ENCODE data around the gene ZBTB20.
"Not testable (repeated sequence)": the region's sequence is repeated elsewhere in the genome, so short reads cannot be mapped to it uniquely, and the experiment has no call there.

Gene ZBTB20

DNA sequence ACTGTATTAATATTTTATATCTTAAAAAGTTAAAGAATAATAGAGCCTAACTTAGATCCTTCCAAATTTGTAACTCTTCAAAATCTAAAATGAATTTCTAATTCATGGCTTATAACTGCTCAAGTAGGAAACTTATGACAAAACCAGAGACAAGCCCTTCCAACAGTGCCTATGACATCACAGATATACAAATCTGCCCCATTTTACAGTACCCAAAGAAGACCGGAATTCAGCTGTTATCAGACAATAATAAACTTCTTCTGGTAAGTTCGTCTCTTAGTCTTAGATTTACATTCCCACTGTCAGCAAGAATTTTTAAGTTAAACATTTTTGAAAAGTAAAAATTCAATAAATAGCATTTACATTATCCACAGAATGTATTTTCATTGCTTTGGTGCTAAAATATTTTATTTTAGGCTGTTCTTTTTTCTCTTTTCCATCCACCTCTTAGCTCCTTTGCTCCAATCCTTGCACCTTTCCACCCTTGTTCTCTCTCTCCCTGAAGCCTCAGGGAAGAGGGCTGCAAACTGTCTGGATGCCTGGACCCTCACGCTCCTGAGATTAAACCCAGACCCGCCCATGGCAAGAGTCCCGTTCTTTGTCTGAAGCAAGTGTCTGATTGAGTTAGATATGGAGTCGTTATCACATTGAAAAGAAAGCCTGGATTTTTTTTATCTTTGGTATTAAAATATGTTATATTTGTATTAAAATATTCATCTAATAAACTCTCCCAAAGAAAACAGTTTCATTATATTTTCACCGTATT lies 312.7 kb downstream of the ZBTB20 start:
- DNase-seq (ENCODE audit: low read depth, low spot score): no peak

GRCh38 chr3:114831861-114832260 lies 315.2 kb downstream of the ZBTB20 start:
- DNase-seq (ENCODE audit: low read depth, low spot score): no peak

DNA sequence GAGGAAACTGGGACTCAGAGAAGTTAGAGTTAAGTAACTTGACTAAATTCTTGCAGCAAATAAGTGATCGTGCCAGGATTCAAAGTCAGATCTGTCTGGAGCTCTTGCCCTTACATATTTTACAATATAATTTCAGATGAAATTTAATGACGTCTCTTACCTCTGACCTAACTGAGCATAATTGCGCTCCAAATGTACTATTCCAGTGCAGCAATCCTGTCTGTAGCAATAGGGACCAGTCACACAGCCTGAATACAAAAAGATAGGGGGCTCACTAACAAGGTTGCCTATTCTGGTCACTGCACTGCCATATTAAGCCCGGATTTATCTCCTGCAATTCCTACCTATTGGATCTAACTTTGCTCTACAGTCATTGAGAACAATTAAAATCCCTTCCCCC lies 316.4 kb downstream of the ZBTB20 start:
- DNase-seq (ENCODE audit: low read depth, low spot score): no peak

DNA sequence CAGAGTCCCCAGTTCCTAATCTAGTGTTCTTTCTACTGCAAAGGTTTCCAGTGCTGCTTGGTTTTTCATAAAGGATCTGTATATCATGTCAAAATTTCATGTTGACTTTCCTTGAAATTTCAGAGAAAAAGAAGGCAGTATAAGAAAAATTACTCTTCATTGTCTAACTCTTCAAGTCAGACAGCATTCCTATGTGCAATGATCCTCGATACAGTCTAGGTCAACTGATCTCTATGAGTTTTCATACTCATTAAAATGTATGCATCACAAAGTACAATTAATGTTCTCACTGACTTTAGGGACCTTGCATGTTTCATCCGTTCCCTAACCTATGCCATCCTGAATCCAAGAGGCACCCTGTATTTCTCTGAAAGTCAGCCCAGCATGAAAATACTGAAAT lies 317.3 kb downstream of the ZBTB20 start:
- DNase-seq (ENCODE audit: low read depth, low spot score): no peak

GRCh38 chr3:114827495-114827894 lies 319.6 kb downstream of the ZBTB20 start:
- DNase-seq (ENCODE audit: low read depth, low spot score): no peak

DNA sequence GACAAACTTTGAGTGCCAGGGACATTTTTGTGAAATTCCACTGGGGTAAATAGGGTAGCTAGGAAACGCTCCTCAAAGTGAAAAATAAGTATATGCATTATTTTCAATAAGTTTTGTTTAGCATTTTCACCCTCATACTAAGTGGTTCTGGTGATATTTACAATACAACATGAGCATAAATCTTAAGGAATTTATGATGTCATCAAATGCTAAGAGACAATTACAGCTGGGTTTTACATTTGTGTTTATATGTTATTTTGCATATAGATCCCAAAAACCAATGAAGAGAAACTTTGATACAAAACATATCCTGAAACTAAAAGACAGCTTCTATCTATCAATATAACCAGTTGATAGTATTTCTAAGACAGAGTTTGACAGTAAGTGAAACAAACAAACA lies 323.1 kb downstream of the ZBTB20 start:
- no peak for DNase-seq (ENCODE audit: low read depth, low spot score)

DNA sequence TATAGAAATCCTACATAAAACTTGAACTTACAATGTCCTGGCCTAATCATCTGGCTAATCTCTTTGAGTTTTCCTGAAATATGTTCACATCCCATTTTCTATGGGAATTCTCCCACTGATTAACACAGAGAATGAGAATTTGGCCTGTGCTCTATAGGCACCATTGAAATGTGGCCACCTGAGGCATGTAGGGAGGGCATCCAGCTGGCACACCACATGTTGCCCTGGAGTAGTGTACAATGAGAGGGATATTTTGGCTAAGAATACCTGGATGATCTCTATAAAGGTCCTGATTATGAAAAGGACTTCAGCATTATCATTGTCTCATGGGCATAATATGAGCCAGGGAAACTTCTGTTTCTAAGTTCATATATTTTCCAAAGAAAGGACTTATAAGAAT lies 324.0 kb downstream of the ZBTB20 start:
- no peak for DNase-seq (ENCODE audit: low read depth, low spot score)

DNA sequence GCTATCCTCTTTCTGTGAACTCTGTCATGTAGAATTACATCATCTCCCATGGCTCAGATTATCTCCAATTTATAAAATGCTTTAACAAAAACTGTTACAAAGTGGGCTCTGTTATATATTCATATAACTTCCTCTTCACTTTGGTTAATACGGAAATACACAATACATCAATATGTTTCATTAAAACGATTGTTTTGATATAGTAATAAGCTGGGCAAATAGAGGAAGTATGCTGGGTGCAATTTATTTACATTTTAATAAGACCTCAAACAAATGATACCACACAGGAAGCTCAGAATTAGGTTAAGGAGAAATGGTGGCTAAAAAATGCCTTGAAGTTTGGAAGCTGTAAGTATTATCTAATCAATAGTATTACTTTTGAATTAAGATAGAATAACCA lies 331.0 kb downstream of the ZBTB20 start:
- DNase-seq (ENCODE audit: low read depth, low spot score): no peak

DNA sequence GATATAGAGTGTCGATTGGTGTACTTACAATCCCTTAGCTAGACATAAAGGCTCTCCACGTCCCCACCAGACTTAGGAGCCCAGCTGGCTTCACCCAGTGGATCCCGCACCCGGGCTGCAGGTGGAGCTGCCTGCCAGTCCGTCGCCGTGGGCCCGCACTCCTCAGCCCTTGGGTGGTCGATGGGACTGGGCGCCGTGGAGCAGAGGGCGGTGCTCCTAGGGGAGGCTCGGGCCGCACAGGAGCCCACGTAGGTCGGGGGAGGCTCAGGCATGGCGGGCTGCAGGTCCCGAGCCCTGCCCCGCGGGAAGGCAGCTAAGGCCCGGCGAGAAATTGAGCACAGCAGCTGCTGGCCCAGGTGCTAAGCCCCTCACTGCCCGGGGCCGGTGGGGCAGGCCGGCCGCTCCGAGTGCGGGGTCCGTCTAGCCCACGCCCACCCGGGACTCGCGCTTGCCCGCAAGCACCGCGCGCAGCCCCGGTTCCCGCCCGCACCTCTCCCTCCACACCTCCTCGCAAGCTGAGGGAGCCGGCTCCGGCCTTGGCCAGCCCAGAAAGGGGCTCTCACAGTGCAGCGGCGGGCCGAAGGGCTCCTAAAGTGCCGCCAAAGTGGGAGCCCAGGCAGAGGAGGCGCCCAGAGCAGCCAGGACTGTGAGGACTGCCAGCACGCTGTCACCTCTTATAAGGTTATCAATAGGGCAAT lies 334.4 kb downstream of the ZBTB20 start:
- DNase-seq (ENCODE audit: low read depth, low spot score): not testable (repeated sequence)

DNA sequence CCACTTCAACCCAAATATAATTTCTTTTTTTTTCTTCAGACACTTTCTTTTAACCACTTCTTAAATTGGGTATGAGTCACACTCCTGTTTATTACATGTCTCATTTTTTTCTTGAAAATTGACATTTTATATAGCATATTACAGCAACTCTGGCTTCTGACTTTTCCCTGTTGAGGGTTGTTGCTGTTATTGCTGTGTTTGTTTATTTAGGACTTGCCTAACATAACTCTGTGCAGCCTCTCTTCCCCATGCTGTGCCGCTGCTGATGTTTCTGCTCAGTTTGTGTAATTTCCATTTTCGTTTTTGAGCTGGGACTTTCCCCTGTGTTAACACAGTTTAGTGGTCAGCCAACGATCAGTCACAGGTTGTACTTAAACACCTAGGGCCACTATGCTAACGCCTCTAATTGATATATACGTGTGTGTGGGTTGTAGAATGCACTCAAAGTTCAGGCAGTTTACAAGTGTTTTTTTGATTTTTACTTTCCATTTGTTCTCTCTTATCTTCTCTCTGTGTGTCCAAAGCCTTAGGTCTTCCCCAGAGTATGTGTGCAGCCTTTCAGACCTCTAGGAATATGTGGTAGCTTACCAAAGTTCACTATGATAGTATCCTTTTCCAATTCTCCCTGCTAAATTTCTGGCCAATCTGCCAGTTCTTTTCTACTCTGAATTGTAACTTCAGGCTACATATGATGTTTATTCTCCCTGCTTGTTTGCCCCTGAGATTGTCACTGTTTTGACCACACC lies 337.2 kb downstream of the ZBTB20 start:
- no peak for DNase-seq (ENCODE audit: low read depth, low spot score)

DNA sequence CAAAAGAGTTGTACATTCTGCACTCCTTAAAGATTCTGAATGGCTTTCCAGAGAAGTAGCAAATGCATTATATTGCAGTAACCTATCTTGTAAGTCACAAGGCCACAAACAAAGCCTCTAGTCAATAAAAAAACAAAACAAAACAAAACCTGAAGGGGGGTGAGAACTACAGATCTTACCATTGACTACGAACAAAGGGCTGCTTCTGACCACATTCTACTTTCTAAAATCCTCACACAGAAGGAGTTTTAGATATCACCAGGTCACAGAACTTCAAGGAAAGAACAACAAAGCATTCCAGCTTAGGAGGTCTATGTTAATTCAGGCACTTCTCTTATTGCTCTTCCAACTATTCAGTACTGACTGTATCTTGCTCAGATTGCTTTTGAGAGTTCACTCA lies 343.0 kb downstream of the ZBTB20 start:
- no peak for DNase-seq (ENCODE audit: low read depth, low spot score)

DNA sequence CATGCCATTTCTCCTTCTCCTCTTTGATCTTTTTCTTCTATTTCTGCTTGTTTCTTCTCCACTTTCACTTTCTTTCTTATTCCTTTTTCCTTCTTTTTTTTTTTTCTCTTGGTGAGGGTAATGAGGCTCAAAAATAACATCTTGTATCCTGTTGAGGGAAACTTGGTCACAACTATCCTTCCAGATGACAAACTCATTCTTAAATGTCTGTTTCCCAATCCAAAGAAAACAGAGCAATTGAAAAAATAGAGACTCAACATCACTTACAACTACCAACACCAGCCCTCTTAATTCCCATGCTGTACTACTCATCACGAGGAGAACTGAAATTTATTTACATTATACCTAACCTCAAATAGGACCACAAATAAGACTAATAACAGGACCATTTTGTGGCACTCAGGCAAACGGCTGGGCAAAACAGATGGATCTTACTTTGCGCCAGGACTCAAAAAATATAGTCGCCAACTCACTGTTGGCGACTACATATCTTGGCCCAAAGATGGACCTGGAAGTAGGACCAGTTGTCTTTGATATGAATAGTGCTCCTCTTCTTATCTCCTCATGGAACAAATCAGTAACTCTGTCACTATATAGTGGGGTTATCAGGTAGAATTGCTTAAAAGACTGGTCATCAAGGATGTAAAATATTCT lies 343.9 kb downstream of the ZBTB20 start:
- DNase-seq (ENCODE audit: low read depth, low spot score): no peak

- DNase-seq (ENCODE audit: low read depth, low spot score): no peak
These were observed 346.6 kb downstream of the ZBTB20 start for GRCh38 chr3:114800272-114801031.

DNA sequence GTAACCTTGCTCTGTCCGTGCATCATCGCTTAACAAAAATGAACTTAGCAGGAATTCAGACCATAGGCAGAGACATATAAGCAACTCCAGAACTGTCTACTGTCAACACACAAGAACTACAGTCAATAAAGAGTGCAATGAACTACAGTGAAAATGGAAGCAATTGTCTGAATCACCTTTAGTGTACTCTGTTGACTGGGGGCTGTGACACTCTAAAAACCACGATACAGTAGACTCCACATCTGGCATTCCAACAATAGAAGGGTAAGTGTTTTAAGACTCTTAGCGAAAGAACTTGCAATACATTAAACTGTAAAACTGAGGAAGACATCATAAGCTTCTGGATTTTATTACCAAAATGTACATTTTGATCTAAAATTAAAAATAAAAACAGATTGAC lies 347.3 kb downstream of the ZBTB20 start:
- no peak for DNase-seq (ENCODE audit: low read depth, low spot score)

GRCh38 chr3:114796796-114797195 lies 350.3 kb downstream of the ZBTB20 start:
- DNase-seq (ENCODE audit: low read depth, low spot score): no peak

DNA sequence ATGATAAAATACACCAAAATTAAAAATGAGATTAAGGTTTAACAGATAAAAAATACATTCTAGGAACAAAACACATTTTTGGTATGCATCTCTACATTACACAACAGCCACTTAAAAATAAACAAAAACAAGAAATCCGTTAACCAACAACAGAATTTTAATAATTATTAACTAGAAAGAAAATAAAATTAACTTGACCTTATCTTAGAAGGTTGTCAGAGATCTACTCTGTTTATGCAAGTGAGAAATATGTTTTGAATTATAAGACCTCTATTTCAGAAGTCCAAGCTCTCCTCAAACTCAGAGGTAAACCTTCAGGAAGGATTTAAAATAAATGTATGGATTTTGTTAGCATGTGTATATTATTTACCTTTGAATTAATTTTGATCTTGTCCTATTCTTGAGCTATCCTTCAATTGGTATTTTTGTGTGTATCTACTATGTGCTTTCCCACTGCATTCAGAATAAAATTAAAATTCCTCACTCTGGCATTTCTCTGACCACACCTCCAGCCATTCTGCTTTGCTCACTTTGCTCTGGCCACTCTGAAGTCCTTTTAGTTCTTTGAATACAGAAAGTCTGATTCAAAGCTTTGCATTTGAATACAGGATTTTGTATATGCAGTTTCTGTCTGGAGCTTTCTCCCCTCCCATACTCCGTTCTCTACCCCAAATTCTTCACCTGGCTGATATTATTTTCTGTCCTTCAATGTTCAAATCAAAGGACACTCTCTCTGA lies 352.0 kb downstream of the ZBTB20 start:
- no peak for DNase-seq (ENCODE audit: low read depth, low spot score)

DNA sequence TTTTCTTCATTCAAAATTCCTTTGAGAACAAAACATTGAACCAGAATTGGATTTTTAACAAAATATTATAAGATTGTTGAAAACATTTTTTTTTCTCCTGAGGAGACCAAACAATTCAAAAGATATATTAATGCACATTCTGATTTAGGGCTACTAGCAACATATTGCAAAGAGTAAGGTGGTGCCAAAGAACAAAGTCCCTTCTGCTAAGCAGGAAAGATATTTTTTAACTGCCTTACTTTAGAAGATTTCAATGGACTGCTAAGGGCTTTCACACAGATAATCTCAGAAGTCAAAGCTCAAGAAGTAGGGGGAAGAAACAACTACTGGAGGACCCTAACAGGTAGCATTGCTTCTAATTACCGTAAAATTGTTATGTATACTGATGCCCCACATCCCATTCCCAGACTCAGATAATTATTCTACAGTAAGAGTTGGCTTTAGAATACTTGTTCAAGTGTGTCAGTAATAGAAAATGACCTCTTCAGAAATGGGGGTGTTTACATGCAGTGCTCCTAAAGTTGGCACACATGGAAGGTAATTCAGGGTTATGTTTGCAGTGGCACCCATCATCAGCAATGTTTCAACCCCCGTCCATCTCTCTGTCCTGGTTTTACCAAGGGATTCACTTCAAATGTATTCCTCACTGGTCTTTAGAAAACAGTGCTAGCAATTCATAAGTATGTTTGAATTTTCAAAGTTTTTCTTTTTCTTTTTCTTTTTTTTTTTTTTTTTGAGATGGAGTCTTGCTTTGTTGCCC lies 354.7 kb downstream of the ZBTB20 start:
- DNase-seq (ENCODE audit: low read depth, low spot score): no peak

GRCh38 chr3:114790752-114791151 lies 356.3 kb downstream of the ZBTB20 start:
- DNase-seq (ENCODE audit: low read depth, low spot score): no peak

DNA sequence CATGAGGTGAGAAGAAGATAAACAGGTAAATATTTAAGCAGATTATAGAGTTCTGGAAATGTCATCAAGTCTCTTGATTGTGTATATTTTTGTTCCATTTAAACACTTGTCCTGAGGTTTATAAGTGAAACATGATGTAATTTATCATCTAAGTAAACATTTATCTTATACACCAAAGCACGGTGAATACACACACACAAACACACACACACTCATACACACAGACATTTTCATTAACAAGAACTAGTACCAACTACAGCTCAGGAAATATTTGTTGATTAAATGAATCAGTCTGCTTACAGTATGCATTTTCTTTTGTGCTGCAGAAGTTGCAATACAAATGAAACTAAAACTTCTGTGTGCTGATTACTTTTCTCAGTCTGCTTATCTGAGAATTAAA lies 357.3 kb downstream of the ZBTB20 start:
- no peak for DNase-seq (ENCODE audit: low read depth, low spot score)

DNA sequence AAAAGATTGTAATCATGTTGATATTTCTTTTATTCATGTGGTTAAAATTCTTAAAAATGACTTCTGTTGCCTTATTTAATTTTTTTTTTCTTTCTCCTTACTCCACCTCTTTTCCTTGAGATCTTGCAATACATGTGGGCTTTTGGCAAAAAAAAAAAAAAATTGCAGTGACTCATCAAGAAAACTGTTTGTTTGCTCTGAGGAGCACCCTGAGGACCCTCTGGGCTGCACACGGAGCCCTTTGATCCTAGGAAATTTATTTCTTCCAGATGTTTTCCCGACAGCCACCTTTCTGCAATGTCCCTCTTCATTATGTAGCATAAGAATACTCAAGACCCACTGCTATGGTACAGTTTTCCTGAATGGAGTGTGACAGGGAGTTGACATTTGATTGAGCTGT lies 371.7 kb downstream of the ZBTB20 start:
- no peak for DNase-seq (ENCODE audit: low read depth, low spot score)
